Esophagus squamous epithelium (tissue), 4 donors: ENCODE measurements around the gene NXT1.

Experiments used
- POLR2A ChIP-seq, 4 donors: fragments of 450-650 bp; IDR thresholded peaks; one replicate each; pipeline ENCODE4 v1.6.1; 2017; ENCODE audit warnings: antibody characterized with exemption in 4 of 4, mild to moderate bottlenecking in 4 of 4, moderate library complexity in 3 of 4
- TF ChIP-seq, protein P1 (sequence below), 6 experiments: fragments of 450-650 bp in 4 of 6; fragments of 200-600 bp in 2 of 6; sonication (generic) in 2 of 6; IDR thresholded peaks; one replicate each; pipeline ENCODE4 v1.5.1; 2016 to 2019; ENCODE audit warnings: antibody characterized with exemption in 6 of 6, mild to moderate bottlenecking in 4 of 6, moderate library complexity in 4 of 6

DNA sequence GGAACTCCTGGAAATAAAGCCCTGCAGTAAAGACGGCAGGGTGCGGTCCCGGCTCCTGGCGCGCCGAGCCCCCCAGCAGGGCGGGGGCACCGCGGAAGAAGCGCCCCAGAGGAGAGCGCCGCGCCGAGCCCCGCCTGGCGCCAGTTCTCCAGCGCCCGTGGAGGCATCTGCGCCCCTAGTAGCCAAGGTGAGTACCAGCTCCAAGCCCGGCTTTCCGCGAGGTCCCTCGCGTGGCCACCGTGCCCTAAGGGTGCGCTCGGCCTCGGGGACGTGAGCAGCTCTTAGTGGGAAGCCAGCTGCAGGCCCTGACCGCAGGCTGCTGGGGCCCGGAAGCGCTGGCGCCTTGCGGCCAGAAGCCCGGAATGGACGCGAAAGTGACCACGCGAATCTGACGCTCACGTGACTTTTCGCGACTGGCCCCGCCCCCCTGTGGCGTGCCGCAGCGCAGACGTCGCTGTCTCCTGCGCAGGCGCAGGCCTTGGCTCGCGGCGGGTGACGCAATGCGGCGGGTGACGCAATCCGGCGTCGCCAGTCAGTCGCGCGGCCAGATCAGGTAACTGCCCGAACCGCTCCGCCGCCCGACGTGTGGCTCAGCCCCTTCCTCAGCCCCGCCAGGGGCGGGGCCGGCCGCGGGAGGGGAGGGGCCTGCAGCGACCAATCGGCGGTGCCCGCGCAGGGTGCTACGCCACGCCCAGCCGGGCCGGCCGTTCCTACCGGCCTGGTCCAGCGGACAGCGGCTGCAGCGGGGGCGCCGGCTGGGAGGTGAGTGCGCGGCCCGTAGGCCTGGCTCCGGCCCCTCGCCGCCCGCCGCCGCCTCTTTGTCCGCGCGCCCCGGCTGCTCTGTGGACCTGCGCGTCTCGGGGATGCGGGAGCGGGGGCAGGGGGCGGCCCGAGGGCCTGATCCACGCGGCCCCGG is 11.1 kb downstream of the NXT1 start, which contains the start of gene GZF1:
- TF ChIP-seq, protein P1, sequence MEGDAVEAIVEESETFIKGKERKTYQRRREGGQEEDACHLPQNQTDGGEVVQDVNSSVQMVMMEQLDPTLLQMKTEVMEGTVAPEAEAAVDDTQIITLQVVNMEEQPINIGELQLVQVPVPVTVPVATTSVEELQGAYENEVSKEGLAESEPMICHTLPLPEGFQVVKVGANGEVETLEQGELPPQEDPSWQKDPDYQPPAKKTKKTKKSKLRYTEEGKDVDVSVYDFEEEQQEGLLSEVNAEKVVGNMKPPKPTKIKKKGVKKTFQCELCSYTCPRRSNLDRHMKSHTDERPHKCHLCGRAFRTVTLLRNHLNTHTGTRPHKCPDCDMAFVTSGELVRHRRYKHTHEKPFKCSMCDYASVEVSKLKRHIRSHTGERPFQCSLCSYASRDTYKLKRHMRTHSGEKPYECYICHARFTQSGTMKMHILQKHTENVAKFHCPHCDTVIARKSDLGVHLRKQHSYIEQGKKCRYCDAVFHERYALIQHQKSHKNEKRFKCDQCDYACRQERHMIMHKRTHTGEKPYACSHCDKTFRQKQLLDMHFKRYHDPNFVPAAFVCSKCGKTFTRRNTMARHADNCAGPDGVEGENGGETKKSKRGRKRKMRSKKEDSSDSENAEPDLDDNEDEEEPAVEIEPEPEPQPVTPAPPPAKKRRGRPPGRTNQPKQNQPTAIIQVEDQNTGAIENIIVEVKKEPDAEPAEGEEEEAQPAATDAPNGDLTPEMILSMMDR (IDR thresholded peaks at IDR 0.05) = peak in 3 of 6 experiments; percentile 25 to 54 (median 30)
- TF ChIP-seq POLR2A (IDR thresholded peaks at IDR 0.05) = peak in 3 of 4 donors; percentile 54 to 96 (median 95)
